ENCODE data around the gene SH3RF3.

Gene SH3RF3

GRCh38 chr2:109376796-109377495 is 247.9 kb downstream of the SH3RF3 start:
- in situ Hi-C loops (cut with MboI; ENCODE audit: low sequenced_read_pairs): no loop called here
- no peaks in the 10 kb centered on the region for H3K9me3 ChIP-seq
- peak in 1 of 2 experiments; percentile 1 for DNase-seq (ENCODE audit: low spot score in 2 of 2)
- H3K4me3 ChIP-seq: no peak overlapping the region
- H3K36me3 ChIP-seq (replicated peaks): no peaks in the 10 kb centered on the region
- H3K4me1 ChIP-seq: no peaks in the 10 kb centered on the region
- no peaks in the 10 kb centered on the region for H3K27me3 ChIP-seq (ENCODE audit: low read depth)

- in situ Hi-C loops (cut with MboI; ENCODE audit: low sequenced_read_pairs): no loop called here
- Histone ChIP-seq H3K4me3 (no peak overlapping the region), H3K36me3 (replicated peaks) (no peaks in the 10 kb centered on the region), H3K27me3 (ENCODE audit: low read depth) (no peaks in the 10 kb centered on the region), H3K9me3 (no peaks in the 10 kb centered on the region), H3K4me1 (no peaks in the 10 kb centered on the region)
- peak in 1 of 2 experiments; percentile 2 for DNase-seq (ENCODE audit: low spot score in 2 of 2)
Observed at GRCh38 chr2:109377976-109378375, 249.0 kb downstream of the SH3RF3 start.

- Histone ChIP-seq H3K4me3 (no peak overlapping the region), H3K9me3 (no peaks in the 10 kb centered on the region), H3K27me3 (ENCODE audit: low read depth) (no peaks in the 10 kb centered on the region), H3K36me3 (replicated peaks) (no peaks in the 10 kb centered on the region), H3K4me1 (no peaks in the 10 kb centered on the region)
- in situ Hi-C loops (cut with MboI; ENCODE audit: low sequenced_read_pairs): no loop called here
- DNase-seq (ENCODE audit: low spot score in 2 of 2): no peak
Observed at GRCh38 chr2:109378682-109379081, 249.7 kb downstream of the SH3RF3 start.

- H3K4me3 ChIP-seq: no peak overlapping the region
- in situ Hi-C loops (cut with MboI; ENCODE audit: low sequenced_read_pairs): no loop called here
- no peaks in the 10 kb centered on the region for H3K4me1 ChIP-seq
- no peaks in the 10 kb centered on the region for H3K9me3 ChIP-seq
- no peaks in the 10 kb centered on the region for H3K27me3 ChIP-seq (ENCODE audit: low read depth)
- DNase-seq (ENCODE audit: low spot score in 2 of 2): peak in 1 of 2 experiments; percentile 1
- no peaks in the 10 kb centered on the region for H3K36me3 ChIP-seq (replicated peaks)
Observed at GRCh38 chr2:109379507-109379906, 250.5 kb downstream of the SH3RF3 start.

GRCh38 chr2:109380502-109381326 is 251.7 kb downstream of the SH3RF3 start:
- H3K27me3 ChIP-seq (ENCODE audit: low read depth): no peaks in the 10 kb centered on the region
- in situ Hi-C loops (cut with MboI; ENCODE audit: low sequenced_read_pairs): no loop called here
- no peak overlapping the region for H3K4me3 ChIP-seq

GRCh38 chr2:109381327-109381820 is 252.4 kb downstream of the SH3RF3 start:
- Histone ChIP-seq H3K27me3 (ENCODE audit: low read depth) (no peaks in the 10 kb centered on the region), H3K4me3 (no peak overlapping the region), H3K36me3 (replicated peaks) (no peaks in the 10 kb centered on the region), H3K4me1 (no peaks in the 10 kb centered on the region), H3K9me3 (no peaks in the 10 kb centered on the region)
- in situ Hi-C loops (cut with MboI; ENCODE audit: low sequenced_read_pairs): no loop called here
- DNase-seq (ENCODE audit: low spot score in 2 of 2): no peak

More at GRCh38 chr2:109380502-109381326, 251.7 kb downstream of the SH3RF3 start:
- Histone ChIP-seq H3K4me1 (no peaks in the 10 kb centered on the region), H3K36me3 (replicated peaks) (no peaks in the 10 kb centered on the region), H3K9me3 (no peaks in the 10 kb centered on the region)
- no peak for DNase-seq (ENCODE audit: low spot score in 2 of 2)

GRCh38 chr2:109382226-109382895 is 253.4 kb downstream of the SH3RF3 start:
- Histone ChIP-seq H3K36me3 (replicated peaks) (no peaks in the 10 kb centered on the region), H3K27me3 (ENCODE audit: low read depth) (no peaks in the 10 kb centered on the region), H3K4me1 (no peaks in the 10 kb centered on the region), H3K9me3 (no peaks in the 10 kb centered on the region), H3K4me3 (no peak overlapping the region)
- no peak for DNase-seq (ENCODE audit: low spot score in 2 of 2)
- in situ Hi-C loops (cut with MboI; ENCODE audit: low sequenced_read_pairs): no loop called here

GRCh38 chr2:109382951-109383350 is 253.9 kb downstream of the SH3RF3 start:
- DNase-seq (ENCODE audit: low spot score in 2 of 2): no peak
- no peaks in the 10 kb centered on the region for H3K4me1 ChIP-seq
- no peaks in the 10 kb centered on the region for H3K9me3 ChIP-seq
- H3K27me3 ChIP-seq (ENCODE audit: low read depth): no peaks in the 10 kb centered on the region
- in situ Hi-C loops (cut with MboI; ENCODE audit: low sequenced_read_pairs): no loop called here
- no peak overlapping the region for H3K4me3 ChIP-seq
- no peaks in the 10 kb centered on the region for H3K36me3 ChIP-seq (replicated peaks)

- Histone ChIP-seq H3K4me1 (no peaks in the 10 kb centered on the region), H3K36me3 (replicated peaks) (no peaks in the 10 kb centered on the region), H3K9me3 (no peaks in the 10 kb centered on the region), H3K4me3 (no peak overlapping the region), H3K27me3 (ENCODE audit: low read depth) (no peaks in the 10 kb centered on the region)
- in situ Hi-C loops (cut with MboI; ENCODE audit: low sequenced_read_pairs): no loop called here
- no peak for DNase-seq (ENCODE audit: low spot score in 2 of 2)
Observed at GRCh38 chr2:109383505-109384307, 254.7 kb downstream of the SH3RF3 start.

GRCh38 chr2:109384308-109385271 is 255.6 kb downstream of the SH3RF3 start:
- Histone ChIP-seq H3K36me3 (replicated peaks) (no peaks in the 10 kb centered on the region), H3K9me3 (no peaks in the 10 kb centered on the region), H3K4me3 (no peak overlapping the region), H3K4me1 (no peaks in the 10 kb centered on the region), H3K27me3 (ENCODE audit: low read depth) (no peaks in the 10 kb centered on the region)
- DNase-seq (ENCODE audit: low spot score in 2 of 2): no peak
- in situ Hi-C loops (cut with MboI; ENCODE audit: low sequenced_read_pairs): no loop called here

- no peak for DNase-seq (ENCODE audit: low spot score in 2 of 2)
- no peaks in the 10 kb centered on the region for H3K4me1 ChIP-seq
- no peaks in the 10 kb centered on the region for H3K27me3 ChIP-seq (ENCODE audit: low read depth)
- no peaks in the 10 kb centered on the region for H3K36me3 ChIP-seq (replicated peaks)
- in situ Hi-C loops (cut with MboI; ENCODE audit: low sequenced_read_pairs): no loop called here
- no peaks in the 10 kb centered on the region for H3K9me3 ChIP-seq
- no peak overlapping the region for H3K4me3 ChIP-seq
Observed at GRCh38 chr2:109385506-109385905, 256.5 kb downstream of the SH3RF3 start.

GRCh38 chr2:109386004-109386695 is 257.1 kb downstream of the SH3RF3 start:
- DNase-seq (ENCODE audit: low spot score in 2 of 2): no peak
- in situ Hi-C loops (cut with MboI; ENCODE audit: low sequenced_read_pairs): no loop called here
- no peaks in the 10 kb centered on the region for H3K4me1 ChIP-seq
- H3K9me3 ChIP-seq: no peaks in the 10 kb centered on the region
- H3K36me3 ChIP-seq (replicated peaks): no peaks in the 10 kb centered on the region
- H3K27me3 ChIP-seq (ENCODE audit: low read depth): no peaks in the 10 kb centered on the region
- no peak overlapping the region for H3K4me3 ChIP-seq

Data from HAP-1 (cell line).